Globus pallidus (tissue), 1 donor: ENCODE measurements around the gene APOL4.
A peak's percentile ranks its signal among the peaks of the same experiment; 100 is the strongest.
"Not testable (repeated sequence)": the region's sequence is repeated elsewhere in the genome, so short reads cannot be mapped to it uniquely, and the experiment has no call there.

Experiments used
- DNase-seq: peaks from one replicate; pipeline ENCODE4 v3.0.0-alpha.2; 2015; ENCODE audit warnings: low spot score

APOL4 gene

DNA sequence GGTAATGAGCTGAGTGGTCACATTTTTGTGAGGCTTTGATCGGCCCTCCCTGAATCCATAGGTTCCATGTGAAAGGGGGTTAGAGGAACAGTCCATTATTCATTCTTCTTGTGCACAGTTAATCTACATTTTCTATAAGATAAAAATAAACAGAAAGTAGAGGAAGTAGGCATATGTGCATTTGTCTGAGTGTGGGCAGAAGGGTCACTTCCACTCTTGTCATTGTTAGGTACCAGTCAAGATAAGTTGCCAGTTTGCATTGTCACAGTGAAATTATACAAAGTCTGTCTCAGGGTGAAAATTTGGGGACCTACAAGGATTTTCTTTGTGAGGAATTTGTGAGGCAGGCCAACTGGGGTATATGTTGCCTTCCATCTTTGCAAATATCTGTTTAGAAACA is 4.6 kb upstream of the APOL4 start:
- DNase-seq = no peak

DNA sequence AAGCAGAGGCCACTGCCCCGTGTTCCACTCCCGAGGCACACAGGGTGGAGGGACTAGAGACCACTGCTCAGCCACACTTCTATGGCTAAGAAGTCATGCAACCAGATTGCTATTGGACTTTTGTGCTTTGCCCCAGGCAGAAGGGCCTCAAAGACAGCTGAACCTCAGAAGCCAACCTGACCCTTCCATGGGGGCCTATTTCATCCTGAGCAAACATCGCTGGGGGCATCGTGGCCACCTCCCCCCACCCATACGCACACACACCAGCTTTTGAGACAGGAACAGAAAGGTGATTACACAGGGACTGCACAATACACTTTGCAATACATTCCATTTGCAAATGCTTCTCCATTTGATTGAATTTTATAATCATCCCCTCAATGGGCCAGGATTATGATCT is 4.0 kb upstream of the APOL4 start:
- DNase-seq = not testable (repeated sequence)

DNA sequence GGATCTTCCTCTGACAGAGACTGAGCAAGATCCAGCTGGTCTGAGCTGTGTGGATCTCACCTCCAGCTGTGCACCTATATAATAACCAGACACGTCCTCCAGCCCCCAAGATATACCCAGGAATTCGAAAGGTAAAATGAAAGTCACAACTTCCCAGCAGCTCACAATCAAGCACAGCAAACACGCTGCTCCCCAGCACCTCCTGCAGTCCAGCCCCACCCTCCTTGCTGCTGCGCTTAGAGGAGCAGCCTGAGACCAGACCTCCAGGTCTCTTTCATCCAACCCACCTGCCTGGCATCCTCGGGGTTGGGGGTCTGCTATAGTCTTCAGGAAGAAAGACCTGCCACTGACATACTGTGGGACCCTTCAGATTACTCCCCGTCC is 3.0 kb upstream of the APOL4 start:
- DNase-seq = no peak

DNA sequence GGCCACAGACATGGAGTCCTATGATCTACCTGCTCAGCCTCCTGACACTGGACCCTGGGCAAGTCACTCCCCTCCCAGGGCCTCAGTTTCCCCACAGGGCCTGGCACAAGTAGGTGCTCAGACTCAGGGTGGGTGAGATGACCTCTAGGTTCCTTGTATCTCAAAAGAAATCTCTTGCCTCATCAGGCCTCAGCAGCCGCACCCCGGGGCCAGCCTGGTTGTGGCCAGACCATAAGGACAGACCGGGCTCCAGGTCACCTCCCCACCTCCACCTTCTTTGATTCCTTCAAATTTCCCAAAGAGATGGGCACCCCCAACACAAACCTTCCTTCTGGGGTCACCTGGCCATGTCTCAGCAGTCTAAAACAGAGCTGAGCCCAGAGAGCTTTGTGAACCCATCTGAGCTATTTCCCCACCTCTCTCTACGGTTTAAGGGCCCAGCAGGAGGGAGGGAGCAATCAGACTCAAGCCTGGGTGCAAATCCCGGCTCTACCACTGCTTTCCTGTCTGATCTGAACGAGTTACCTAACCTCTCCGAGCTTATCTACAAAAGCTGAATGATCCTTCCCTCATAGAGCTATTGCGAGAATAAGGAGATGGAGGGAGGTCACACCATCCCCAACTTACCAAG is 2.5 kb upstream of the APOL4 start:
- DNase-seq = no peak

DNA sequence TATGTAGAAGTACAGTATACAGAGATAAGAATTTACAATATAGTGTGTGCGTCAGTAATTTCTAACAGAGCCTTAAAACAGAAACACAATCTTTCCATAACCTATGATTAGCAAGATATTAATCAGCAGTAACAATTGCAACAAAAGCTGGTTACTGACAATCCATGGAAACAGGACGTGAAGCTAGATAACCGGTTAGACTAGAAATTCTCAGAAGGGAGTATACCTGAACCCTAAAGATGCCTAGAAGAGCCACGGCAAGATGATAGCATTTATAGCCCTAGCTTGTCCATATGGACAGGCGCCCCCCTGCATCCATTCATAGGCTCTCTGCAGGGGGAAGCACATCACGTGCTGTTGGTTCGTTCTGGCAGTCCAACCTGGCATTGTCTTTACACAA is 1.8 kb upstream of the APOL4 start:
- not testable (repeated sequence) for DNase-seq

DNA sequence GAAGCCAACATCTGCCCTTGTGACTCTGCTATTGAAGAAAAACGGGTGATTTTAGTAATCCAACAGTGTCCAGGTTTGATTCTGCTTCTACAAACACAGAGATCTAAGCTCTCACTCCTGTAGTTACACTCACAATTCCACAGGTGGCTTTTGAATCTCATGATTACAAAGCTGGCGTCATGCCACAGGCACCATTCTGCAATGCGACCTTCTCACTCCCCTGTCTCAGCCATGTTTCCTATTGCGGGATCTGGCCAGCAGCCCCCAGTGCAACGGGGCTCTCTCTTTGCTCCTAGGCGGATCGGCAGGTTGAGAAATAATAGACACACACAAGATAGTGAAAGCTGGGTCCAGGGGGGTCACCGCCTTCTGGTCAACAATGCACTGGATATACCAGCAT is 1.3 kb upstream of the APOL4 start:
- DNase-seq = not testable (repeated sequence)

DNA sequence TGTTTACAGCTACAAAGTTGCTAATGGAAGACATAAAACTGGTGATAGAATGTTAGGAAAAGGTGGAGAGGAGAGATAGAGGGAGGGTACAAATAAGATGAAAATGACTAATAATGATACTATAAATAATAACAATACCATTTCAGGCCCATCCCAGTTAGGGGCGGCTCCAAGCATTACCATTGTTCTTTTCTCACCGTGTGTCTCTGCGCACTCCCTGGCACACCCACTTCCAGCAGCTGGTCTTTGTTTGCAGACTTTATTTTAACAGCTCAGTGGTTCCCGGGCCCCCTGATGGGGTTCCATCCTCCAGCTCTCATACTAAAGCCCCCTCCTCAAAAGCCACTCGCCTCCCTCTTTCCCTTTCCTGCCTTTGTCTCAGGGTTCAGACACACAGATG is 584 bp downstream of the APOL4 start:
- DNase-seq = not testable (repeated sequence)

DNA sequence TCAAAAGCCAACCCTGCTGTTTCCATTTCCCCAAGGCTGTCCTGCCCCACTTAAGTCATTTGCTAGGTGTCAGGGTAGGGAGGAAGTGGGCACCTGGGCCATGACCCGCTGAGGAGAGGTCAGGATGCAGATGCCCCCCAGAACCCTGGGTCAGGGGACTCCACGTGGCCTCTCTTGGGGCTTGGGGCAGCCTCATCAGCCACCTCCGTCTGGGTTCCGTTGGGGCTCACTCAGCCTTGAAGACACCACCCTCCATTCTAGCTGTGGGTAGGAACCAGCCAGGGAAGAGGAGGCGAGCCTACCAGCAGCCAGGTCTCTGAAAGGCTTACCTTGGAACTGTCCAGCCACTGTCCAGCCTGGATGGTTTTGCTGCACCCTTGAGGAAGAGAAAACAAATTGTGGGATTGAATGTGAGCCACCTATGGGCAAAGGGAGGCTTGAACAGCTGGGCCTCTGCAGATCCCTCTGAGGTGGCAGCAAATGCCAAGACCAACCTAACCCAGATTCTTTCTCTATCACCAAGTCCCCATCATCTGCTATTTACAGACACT is 2.5 kb downstream of the APOL4 start:
- DNase-seq = no peak

DNA sequence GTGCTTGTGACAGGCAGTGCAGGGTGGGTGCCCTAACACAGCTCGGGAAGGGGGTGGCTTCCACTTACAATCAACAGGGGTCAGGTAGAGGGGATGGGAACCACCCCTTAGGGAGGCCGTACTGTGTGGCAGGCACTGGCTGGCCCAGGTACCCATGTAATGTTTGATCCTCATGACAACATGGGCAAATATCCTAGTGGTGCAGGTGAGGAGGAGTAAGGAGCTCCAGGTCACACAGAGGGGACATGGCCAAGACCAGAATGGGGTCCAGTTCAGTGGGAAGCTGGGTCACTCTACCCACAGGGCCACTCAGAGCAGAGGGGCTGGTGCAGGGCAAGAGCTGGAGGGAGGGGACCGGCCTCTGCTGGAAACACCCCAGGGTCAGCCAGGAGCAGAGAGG is 3.1 kb downstream of the APOL4 start:
- DNase-seq = no peak

DNA sequence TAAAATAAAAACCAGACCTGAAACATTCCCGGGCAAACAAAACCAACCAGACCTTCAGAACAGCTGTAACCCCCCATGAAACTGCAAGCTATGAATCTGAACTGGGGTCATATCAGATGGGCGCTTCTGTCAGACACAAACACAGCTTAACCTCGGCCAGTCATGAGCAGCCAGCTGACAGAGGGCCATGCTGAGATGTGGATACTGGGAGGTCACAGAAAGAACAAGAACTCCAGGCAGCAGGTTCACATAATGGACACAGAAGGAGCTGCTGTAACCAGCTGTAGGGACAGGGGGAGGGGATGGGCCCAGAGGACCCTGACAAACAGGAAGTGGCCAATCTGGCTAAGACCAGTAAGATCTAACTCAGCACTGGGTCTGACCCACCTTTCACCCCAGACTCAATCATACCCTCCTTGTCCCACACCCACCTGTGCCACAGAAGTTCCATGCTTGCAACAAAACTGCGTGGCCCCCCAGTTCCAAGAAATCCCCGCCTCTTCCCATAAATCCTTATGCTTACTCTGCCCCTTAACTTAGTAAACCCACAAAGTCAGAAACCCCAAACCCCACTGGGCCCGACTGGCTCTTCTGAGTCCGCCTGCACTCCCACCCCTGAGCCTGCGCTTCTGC is 4.0 kb downstream of the APOL4 start:
- no peak for DNase-seq

DNA sequence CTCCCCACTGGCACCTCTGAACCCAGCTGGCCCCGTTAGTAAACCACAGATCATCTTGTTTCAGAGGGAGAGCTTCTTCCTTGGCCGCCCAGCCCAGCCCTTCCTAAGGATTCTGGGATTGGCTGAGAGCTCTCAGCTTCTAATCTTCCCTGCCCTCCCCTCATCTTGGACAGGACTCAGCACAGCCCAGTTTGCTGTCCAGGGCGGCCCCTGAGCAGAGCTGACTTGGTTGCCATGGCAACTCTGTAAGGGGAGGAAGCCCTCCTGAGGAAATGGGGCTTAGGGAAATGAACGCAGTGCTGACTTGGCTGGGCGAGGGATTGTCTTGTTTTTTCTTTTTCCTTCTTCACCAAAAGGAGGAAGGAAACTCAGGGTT is 4.6 kb downstream of the APOL4 start:
- peak; percentile 38 for DNase-seq

DNA sequence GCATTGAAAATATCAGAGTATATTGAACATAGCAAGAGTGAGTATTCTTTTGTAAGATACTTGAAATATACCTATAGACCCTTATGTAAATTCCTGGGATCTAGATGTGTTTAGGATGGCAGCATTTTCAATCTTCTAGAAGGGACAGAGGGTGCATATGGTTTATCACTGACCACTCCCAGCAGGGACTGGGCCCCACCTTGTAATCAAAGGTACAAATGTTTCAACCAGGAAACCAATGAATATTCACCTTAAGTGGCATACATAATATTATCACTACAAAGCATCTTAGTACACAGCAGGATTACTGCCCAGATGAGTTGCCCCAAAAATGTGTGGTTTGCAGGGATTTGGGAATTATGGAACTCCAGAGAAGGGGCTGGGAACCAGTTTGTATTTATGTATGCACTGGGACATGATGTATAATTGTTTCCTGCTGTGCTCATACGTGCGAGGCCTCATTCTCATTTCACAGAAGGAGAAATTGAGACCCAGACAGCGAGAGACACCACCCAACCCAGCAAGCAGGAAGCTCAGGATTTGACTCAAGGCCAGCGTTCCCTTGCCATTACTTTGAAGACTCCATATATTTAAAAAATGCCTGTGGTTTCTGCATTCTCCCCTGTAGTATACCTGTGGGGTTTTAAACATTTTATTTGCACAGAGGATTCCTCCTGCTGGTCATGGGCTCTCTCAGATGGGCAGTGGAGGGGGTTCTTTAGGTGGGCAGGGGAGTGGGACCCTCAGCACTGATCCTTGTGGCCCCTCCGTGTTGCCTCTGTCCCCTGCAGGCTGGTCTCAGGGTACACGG is 5.2 kb downstream of the APOL4 start:
- DNase-seq = no peak

DNA sequence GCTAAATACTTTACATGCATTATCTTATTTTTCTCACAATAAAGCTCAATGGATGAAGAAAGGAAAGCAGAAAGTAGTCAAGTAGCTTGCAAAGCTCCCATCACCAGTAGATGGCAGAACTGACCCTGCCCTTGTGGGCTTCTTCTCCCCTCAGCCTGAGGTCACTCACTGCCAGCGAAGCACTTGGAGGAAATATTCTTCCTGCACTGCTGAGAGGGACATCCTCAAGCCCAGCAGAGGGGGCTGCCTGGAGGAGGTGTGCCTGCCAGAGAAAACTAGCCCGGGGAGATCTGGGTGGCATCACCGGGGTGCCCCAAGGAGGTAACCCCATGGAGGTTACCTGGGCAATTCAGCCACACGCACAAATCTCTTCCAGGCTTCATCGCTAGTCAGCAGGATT is 6.6 kb downstream of the APOL4 start:
- peak; percentile 69 for DNase-seq

DNA sequence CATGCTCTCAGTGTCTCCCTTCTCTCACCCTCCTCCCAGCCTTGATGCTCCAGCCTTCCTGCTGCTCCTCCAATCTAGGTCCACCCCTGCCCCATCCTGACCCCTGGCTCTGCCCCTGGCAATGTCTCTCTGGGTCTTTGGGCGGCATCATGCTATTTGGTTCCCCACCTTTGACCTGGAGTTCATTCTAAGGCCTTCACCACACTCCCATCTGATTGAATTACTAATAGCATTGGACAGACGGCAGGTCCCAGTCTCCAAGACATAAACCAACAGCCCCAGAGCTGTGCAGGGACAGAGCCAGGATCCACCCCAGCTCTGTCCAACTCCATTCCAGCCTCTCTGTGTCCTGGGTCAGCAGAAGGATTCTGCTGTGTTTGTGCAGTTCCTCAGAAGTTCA is 7.2 kb downstream of the APOL4 start:
- DNase-seq = no peak

DNA sequence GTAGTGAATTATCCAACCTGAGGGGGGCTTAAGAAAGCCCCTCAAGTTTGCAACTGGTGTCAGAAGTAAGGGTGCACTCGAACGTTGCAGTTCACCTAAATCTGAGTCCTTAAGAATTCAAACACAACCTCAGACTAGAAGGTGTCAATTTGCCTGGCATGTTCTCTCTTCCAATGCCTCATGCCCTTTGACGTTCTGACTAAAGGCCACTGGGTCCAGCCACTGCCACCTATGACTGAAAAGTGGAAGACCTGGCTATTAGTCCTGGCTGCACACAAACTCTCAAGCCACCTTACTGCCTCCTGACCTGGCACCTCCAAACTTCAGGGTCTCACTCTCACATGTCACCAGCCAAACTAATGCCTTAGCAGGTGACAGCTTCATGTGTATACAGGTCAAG is 8.0 kb downstream of the APOL4 start:
- DNase-seq = no peak

DNA sequence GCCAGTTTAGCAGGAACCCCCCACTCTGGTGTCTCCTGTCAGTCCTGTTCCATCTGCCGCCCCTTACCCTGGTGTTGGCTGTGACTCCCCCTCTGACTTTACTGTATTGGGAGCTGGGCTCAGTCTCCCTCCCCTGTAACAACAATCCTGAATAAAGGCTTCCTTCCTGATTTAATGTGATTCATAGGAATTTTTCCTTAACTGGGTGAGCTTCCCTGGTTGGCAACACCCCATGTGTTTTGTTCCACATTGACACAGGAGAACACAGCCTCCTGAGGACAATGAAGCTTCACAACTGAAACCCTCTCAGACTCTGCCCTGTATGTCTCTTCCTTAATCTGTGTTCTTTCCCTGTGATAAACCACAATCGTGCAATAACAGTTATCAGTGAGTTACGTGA is 8.4 kb downstream of the APOL4 start:
- no peak for DNase-seq

DNA sequence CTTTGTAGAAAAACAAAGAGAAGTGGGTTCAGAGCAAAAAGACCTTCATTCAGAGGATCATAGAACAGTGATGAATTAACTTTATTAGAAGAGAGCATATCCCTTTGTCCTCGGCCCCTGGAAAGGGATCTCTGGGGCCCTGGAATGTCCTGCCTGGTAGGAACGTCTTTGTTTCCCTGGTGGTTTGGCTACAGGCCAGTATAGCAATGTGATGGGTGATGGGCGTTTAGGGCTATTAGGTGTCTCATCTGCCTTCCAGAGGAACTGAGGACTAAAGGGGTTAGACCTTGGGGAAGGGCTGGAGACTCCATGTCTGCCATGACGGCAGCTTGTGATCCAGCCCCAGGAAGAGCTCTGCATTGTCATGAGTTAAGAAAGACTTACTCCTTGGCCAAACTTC is 9.1 kb downstream of the APOL4 start:
- no peak for DNase-seq

DNA sequence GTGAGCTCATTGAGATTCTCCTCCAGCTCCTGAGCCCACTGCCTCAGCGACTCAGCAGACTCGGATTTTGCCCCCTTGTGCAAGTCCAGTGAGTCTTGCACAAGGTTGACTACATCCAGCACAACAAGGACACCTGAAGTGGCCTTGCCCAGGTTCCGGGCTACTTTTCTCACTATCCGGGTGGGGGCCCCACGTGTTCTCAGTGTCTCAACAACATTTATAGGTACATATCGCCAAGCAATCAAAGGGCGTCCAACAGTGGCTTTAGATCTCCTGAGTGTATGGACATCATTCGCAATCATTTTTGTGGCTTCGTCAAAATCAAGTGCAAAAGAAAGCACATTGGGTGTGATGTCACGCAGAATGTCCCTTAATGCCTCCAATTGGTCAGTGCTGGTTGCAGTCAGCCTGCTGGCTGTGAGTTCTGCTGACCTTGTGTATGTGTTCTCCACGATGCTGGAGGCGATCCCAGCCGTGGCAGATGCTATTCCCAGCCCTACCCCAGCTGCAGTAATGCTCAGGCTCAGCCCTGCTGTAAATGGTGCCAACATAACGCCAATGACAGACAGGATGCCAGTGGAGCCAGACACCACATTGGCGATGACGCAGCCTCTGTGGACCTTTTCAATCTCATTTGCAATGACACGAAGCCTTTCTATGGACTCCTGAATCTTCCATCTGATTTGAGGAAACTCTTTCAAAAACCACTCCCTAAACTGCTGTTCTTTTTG is 10.3 kb downstream of the APOL4 start:
- peak; percentile 96 for DNase-seq

DNA sequence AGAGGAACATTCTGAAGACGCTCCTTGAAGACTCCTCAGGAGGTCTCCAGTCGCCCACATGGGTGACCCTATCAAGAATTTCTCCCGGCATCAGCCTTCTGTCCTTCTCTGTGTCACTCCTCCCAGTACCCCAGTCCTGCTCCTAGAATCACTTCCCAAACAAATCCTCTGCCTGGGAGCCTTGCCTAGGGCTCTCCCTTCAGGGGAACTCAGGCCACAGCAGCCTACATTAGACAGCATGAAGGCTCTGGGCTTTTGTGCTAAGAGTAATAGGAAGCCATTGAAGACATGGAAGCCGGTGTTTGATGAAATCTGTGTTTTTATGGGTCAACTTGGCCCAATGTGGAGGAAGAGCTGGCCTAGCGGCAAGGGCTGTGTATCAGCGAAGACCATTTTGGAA is 13.7 kb downstream of the APOL4 start:
- not testable (repeated sequence) for DNase-seq

DNA sequence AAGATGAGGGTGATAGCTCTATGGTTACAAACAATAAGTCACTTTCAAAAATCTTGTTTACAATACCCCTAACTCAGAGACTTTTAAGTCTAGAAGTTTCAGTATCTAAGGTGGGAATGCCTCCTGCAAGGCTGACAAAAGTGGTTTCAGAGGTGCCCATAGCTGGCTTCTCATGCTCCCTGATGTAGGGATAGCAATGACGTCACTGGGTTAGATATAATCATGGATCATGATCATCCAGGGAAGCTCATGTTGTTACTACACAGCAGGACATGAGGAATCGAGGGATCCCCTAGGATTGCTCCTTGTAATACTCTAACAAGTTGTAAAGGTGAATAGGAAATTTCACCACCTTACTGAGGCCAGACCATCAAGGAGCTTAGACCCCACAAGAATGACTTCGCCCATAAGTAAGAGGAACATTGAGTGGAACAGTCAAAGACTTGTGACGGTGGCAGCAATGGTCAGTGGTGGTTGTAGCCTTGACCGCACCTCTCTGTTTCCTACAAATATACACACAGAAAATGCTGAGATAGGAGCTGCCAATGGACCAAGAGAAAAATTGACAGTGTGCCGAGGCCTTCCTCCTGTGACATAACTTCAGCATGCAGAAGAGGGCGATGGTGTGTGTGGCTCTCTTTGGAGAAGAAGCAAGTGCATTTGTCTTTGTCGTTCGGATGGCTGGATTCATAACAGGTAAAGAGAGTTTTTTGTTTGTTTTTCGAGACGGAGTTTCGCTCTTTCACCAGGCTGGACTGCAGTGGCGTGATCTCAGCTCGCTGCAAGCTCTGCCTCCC is 15.6 kb downstream of the APOL4 start:
- DNase-seq = no peak

DNA sequence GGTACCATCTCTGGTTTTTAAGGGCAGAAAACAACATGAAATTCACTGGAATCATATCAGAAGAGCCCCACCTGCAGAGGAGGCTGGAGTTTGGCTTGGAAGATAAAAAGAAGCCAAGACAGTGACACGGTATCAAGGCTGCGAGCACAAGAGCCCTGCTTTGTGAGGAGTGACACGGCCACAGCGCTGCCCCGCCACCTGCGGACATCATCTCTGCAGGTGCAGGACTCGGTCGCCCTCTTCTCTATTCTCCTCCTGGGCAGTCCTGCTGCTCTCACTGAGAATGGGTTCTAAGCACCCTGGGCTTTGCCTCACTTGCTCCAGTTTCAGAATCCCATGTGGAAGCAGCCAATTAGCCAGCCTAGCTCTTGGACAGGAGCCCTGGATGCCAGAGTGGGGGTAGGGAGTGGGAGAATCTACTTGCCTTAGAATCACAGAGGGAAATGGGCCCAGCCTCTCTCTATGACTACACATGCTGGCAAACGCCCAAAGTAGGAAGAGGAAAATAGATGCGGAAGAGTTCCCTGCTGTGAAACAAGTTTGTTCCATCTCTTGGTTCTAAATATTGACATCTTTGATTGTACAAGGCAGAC is 17.1 kb downstream of the APOL4 start:
- DNase-seq = peak; percentile 37
